ENCODE measurements around the gene NAA38. TPM values are rescaled to one million over a fixed set of nuclear protein-coding genes. Genes with fewer than 3 reads are reported as not detected.
"Not testable (repeated sequence)": the region's sequence is repeated elsewhere in the genome, so short reads cannot be mapped to it uniquely, and the experiment has no call there.

Gene NAA38
- total RNA-seq, 1 experiment from 2014 or later: 97.3 TPM

- DNase-seq (ENCODE audit: low spot score); in situ Hi-C loops (cut with HindIII; ENCODE audit: low sequenced_read_pairs): not testable (repeated sequence)
Measured at GRCh38 chr17:7809791-7810343, 47.5 kb downstream of the NAA38 start.

GRCh38 chr17:7809086-7809790 lies 48.1 kb downstream of the NAA38 start:
- no peak for DNase-seq (ENCODE audit: low spot score)
- in situ Hi-C loops (cut with HindIII; ENCODE audit: low sequenced_read_pairs): no loop called here

DNA sequence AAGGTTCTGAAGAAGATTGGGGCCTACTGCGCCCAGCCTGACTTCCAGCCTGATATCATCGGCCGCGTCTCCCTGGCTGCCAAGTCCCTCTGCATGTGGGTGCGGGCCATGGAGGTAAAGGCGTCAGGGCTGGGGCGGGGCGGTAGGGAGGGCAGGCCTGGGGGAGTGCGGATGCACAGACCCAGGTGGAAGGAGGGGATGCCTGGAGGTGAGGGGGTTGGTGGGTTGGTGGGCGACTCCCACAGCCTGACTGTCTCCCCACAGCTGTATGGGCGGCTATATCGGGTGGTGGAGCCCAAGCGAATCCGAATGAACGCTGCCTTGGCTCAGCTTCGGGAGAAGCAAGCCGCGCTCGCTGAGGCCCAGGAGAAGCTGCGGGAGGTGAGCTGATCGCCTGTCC lies 50.2 kb downstream of the NAA38 start:
- DNase-seq (ENCODE audit: low spot score): no peak
- in situ Hi-C loops (cut with HindIII; ENCODE audit: low sequenced_read_pairs): no loop called here

Other genes starting within 250 kb of the NAA38 start
- 75.9 and 88.0 TPM in 2 replicates for gene FXR2, start 242.7 kb downstream of the NAA38 start, total RNA-seq (2014; rRNA removed; shearing (Covaris generic))
- 70.2 and 96.9 TPM in 2 replicates for gene SAT2, start 229.7 kb downstream of the NAA38 start, total RNA-seq (2014; rRNA removed; shearing (Covaris generic))
- not detected in 2 replicates for gene SHBG, start 227.4 kb downstream of the NAA38 start, total RNA-seq (2014; rRNA removed; shearing (Covaris generic))
- gene ATP1B2, start 206.6 kb downstream of the NAA38 start, total RNA-seq (2014; rRNA removed; shearing (Covaris generic)): not detected in 2 replicates
- 23.5 and 26.4 TPM in 2 replicates for gene TP53, start 170.1 kb downstream of the NAA38 start, total RNA-seq (2014; rRNA removed; shearing (Covaris generic))
- 27.2 and 33.5 TPM in 2 replicates for gene WRAP53, start 169.1 kb downstream of the NAA38 start, total RNA-seq (2014; rRNA removed; shearing (Covaris generic))
- gene EFNB3, start 152.4 kb downstream of the NAA38 start, total RNA-seq (2014; rRNA removed; shearing (Covaris generic)): 13.1 and 16.8 TPM in 2 replicates
- 0.03 TPM in 1 of 2 replicates, not detected in the other for gene DNAH2, start 139.8 kb downstream of the NAA38 start, total RNA-seq (2014; rRNA removed; shearing (Covaris generic))
- 0.34 and 0.37 TPM in 2 replicates for gene KDM6B, start 23.3 kb downstream of the NAA38 start, total RNA-seq (2014; rRNA removed; shearing (Covaris generic))
- 0.37 TPM in 1 of 2 replicates, not detected in the other for gene TMEM88, start 2.5 kb downstream of the NAA38 start, total RNA-seq (2014; rRNA removed; shearing (Covaris generic))
- gene CYB5D1, start 444 bp upstream of the NAA38 start, total RNA-seq (2014; rRNA removed; shearing (Covaris generic)): 8.5 and 10.0 TPM in 2 replicates
- gene CHD3, start 31.2 kb upstream of the NAA38 start, total RNA-seq (2014; rRNA removed; shearing (Covaris generic)): 34.1 and 41.5 TPM in 2 replicates
- gene RNF227, start 58.7 kb upstream of the NAA38 start, total RNA-seq (2014; rRNA removed; shearing (Covaris generic)): 3.5 and 16.7 TPM in 2 replicates
- 0.49 TPM in 1 of 2 replicates, not detected in the other for gene KCNAB3, start 72.3 kb upstream of the NAA38 start, total RNA-seq (2014; rRNA removed; shearing (Covaris generic))
- gene TRAPPC1, start 74.4 kb upstream of the NAA38 start, total RNA-seq (2014; rRNA removed; shearing (Covaris generic)): 6.1 and 7.8 TPM in 2 replicates
- 25.4 and 29.3 TPM in 2 replicates for gene CNTROB, start 74.6 kb upstream of the NAA38 start, total RNA-seq (2014; rRNA removed; shearing (Covaris generic))
- gene GUCY2D, start 145.1 kb upstream of the NAA38 start, total RNA-seq (2014; rRNA removed; shearing (Covaris generic)): 0.06 TPM in 1 of 2 replicates, not detected in the other
- gene ALOX15B, start 181.5 kb upstream of the NAA38 start, total RNA-seq (2014; rRNA removed; shearing (Covaris generic)): not detected in 2 replicates
- gene ALOX12B, start 230.2 kb upstream of the NAA38 start, total RNA-seq (2014; rRNA removed; shearing (Covaris generic)): not detected in 2 replicates

All from G401 (cell line).